Measurements from ENCODE around the gene KIAA1755. TPM values are rescaled to one million over a fixed set of nuclear protein-coding genes. Genes with fewer than 3 reads are reported as not detected.

The KIAA1755 gene
- total and polyA plus RNA-seq, 10 of the 15 experiments (the other 5 are each of a cell fraction or from before 2014, with no cell fraction given), result not detected

- H3K27me3 ChIP-seq (replicated peaks in 1 of 2; ENCODE audit: control insufficient read depth in 2 of 2, insufficient read depth in 2 of 2, low read length in 1 of 2), result no peaks in the 10 kb centered on the region; a peak in 2 of 4 replicates
- H3K36me3 ChIP-seq (ENCODE audit: control insufficient read depth in 2 of 2, insufficient read depth in 2 of 2, low read length in 1 of 2), result no peaks in the 10 kb centered on the region
- intact Hi-C loops (cut with micrococcal nuclease; ENCODE audit: unreplicated experiment) (no loop called here), in situ Hi-C loops (cut with MboI) (no loop called here)
- H4K20me1 ChIP-seq (ENCODE audit: control insufficient read depth, insufficient read depth), result no peaks in the 10 kb centered on the region
- FAIRE-seq (no peak), ATAC-seq (no peak), DNase-seq (ENCODE audit: low read depth, low spot score) (no peak)
- H3K4me3 ChIP-seq, result no peak overlapping the region
- no peaks in the 10 kb centered on the region for H3K9me3 ChIP-seq (replicated peaks; ENCODE audit: control insufficient read depth, insufficient read depth, low read length)
- no peaks in the 10 kb centered on the region for H3K79me2 ChIP-seq (ENCODE audit: control insufficient read depth, insufficient read depth, low read length)
- SMC1A ChIA-PET (ENCODE audit: uncharacterized antibody, unreplicated experiment), result no interaction called here
- H3K4me2 ChIP-seq (ENCODE audit: control insufficient read depth, insufficient read depth), result no peak overlapping the region
- CTCF ChIA-PET, result interaction anchor here (1.2 to 1.6 kb wide), 2 partner anchors 28 to 119 kb away, joined by 3 read pairs; no protein-coding TSS in a partner anchor
- no TSS peak for BruUV-seq (replicated peaks)
- POLR2A ChIA-PET, result interaction anchor here (0.9 kb wide), 1 partner anchor 10 kb away, joined by 3 read pairs; no protein-coding TSS in a partner anchor
- no peak overlapping the region for H2AFZ ChIP-seq (ENCODE audit: control insufficient read depth, low read depth, low read length)
- 48% methylated on average over 9 of the region's 9 CpGs for WGBS (ENCODE audit: insufficient coverage, insufficient replicate concordance, low lambda C conversion rate, missing lambda C conversion rate)
- RAD21 ChIA-PET (ENCODE audit: unreplicated experiment), result no interaction called here
- H3K4me1 ChIP-seq (ENCODE audit: control insufficient read depth, insufficient read depth, low read length), result no peaks in the 10 kb centered on the region; the same call in 1 of the 2 replicates
- H3K9ac ChIP-seq (ENCODE audit: control insufficient read depth, insufficient read depth, low read length), result no peak overlapping the region
- H3K27ac ChIP-seq (ENCODE audit: control insufficient read depth, insufficient read depth), result no peak overlapping the region
- TF ChIP-seq HSF1 (IDR thresholded peaks at IDR 0.05; ENCODE audit: low read depth, low read length) (no peak), PAX8 (IDR thresholded peaks at IDR 0.05) (no peak), PAX5 (IDR thresholded peaks at IDR 0.05; ENCODE audit: borderline replicate concordance, low read depth, low read length) (no peak), RELB (IDR thresholded peaks at IDR 0.05; ENCODE audit: low read depth) (no peak), GABPA (IDR thresholded peaks at IDR 0.05; ENCODE audit: low read depth) (no peak), SUPT20H (IDR thresholded peaks at IDR 0.05; ENCODE audit: borderline replicate concordance, control insufficient read depth, low read depth, low read length) (no peak), SRF (IDR thresholded peaks at IDR 0.05; ENCODE audit: low read depth in 2 of 2, low read length in 2 of 2) (no peak), YY1 (IDR thresholded peaks at IDR 0.05; ENCODE audit: low read depth, low read length) (no peak), REST (IDR thresholded peaks at IDR 0.05; ENCODE audit: low read depth, low read length) (no peak), NBN (IDR thresholded peaks at IDR 0.05) (no peak), FOXM1 (IDR thresholded peaks at IDR 0.05; ENCODE audit: low read depth, low read length) (no peak), YBX1 (IDR thresholded peaks at IDR 0.05) (no peak), CBX3 (IDR thresholded peaks at IDR 0.05; ENCODE audit: borderline replicate concordance, low read depth) (no peak), SREBF1 (IDR thresholded peaks at IDR 0.05; ENCODE audit: low read length) (no peak), ZNF217 (IDR thresholded peaks at IDR 0.05) (no peak)
Measured at GRCh38 chr20:38192323-38192885, 68.1 kb downstream of the KIAA1755 start.

All from GM12878 (cell line).